HepG2 (cell line): Measurements from ENCODE around the gene CEP43. TPM values are rescaled to one million over a fixed set of nuclear protein-coding genes. Genes with fewer than 3 reads are reported as not detected.
A peak's percentile ranks its signal among the peaks of the same experiment; 100 is the strongest.

ENCODE experiments used
- ASH2L ChIP-seq: fragments of 300-600, 200-600 bp; sonication (generic); IDR thresholded peaks from 2 replicates; pipeline ENCODE4 v1.7.0; 2017; ENCODE audit warnings: low read depth, mild to moderate bottlenecking, moderate library complexity, mixed read lengths, low read length; ENCODE audit not compliant: insufficient read length
- ATAD3A ChIP-seq: sonication (generic); formaldehyde crosslinking; IDR thresholded peaks from 2 replicates; pipeline ENCODE4 v1.4.0; 2020; ENCODE audit warnings: missing genetic modification reagents
- BRD4 ChIP-seq: sonication (generic); formaldehyde crosslinking; IDR thresholded peaks from 2 replicates; pipeline ENCODE4 v1.4.0; 2020; ENCODE audit warnings: missing genetic modification reagents
- DRAP1 ChIP-seq: IDR thresholded peaks from 2 replicates; pipeline ENCODE4 v1.6.1; 2016; ENCODE audit warnings: missing genetic modification reagents, missing compliant biosample characterization
- KLF16 ChIP-seq, 2 experiments: sonication (generic) in 1 of 2; formaldehyde crosslinking in 1 of 2; IDR thresholded peaks; 2 replicates each; pipeline versions ENCODE4 v1.6.1 to v1.8.0; 2016 to 2023; ENCODE audit warnings: missing genetic modification reagents in 2 of 2, missing compliant biosample characterization in 1 of 2
- NFKBIZ ChIP-seq: IDR thresholded peaks from 2 replicates; pipeline ENCODE4 v1.6.1; 2018; ENCODE audit warnings: missing genetic modification reagents, missing compliant biosample characterization
- RARA ChIP-seq: IDR thresholded peaks from 2 replicates; pipeline ENCODE4 v1.6.1; 2016; ENCODE audit warnings: missing genetic modification reagents, missing compliant biosample characterization
- STAG1 ChIP-seq: sonication (generic); formaldehyde crosslinking; IDR thresholded peaks from 2 replicates; pipeline ENCODE4 v1.4.0; 2020; ENCODE audit warnings: missing genetic modification reagents
- TEAD3 ChIP-seq: optimal IDR thresholded peaks from 2 replicates; pipeline ENCODE3; 2016; ENCODE audit warnings: borderline replicate concordance
- THAP11 ChIP-seq: IDR thresholded peaks from 2 replicates; pipeline ENCODE4 v1.6.1; 2016; ENCODE audit warnings: missing biosample characterization, missing genetic modification reagents
- TSC22D2 ChIP-seq: sonication (generic); formaldehyde crosslinking; IDR thresholded peaks from 2 replicates; pipeline ENCODE4 v1.5.1; 2020; ENCODE audit warnings: missing genetic modification reagents, mild to moderate bottlenecking, borderline replicate concordance
- YEATS4 ChIP-seq: sonication (generic); formaldehyde crosslinking; IDR thresholded peaks from 2 replicates; pipeline ENCODE4 v1.4.0; 2020; ENCODE audit warnings: missing genetic modification reagents, borderline replicate concordance
- YY1 ChIP-seq: IDR thresholded peaks from 2 replicates; pipeline ENCODE4 v1.6.1; 2011; ENCODE audit warnings: low read length, low read depth, moderate library complexity, mild to moderate bottlenecking; ENCODE audit not compliant: insufficient read depth, insufficient replicate concordance
- ZBTB37 ChIP-seq: sonication (generic); formaldehyde crosslinking; IDR thresholded peaks from 2 replicates; pipeline ENCODE4 v1.4.0; 2020; ENCODE audit warnings: mild to moderate bottlenecking, missing genetic modification reagents
- ZFP1 ChIP-seq: IDR thresholded peaks from 2 replicates; pipeline ENCODE4 v1.6.1; 2016
- ZFYVE20 ChIP-seq: sonication (generic); formaldehyde crosslinking; IDR thresholded peaks from 2 replicates; pipeline ENCODE4 v1.8.0; 2023; ENCODE audit warnings: low read depth, mild to moderate bottlenecking, moderate library complexity, missing genetic modification reagents, borderline replicate concordance
- ZNF121 ChIP-seq: sonication (generic); formaldehyde crosslinking; IDR thresholded peaks from 2 replicates; pipeline ENCODE4 v1.5.0; 2020; ENCODE audit warnings: mild to moderate bottlenecking, missing genetic modification reagents
- ZNF329 ChIP-seq: sonication (generic); formaldehyde crosslinking; IDR thresholded peaks from 2 replicates; pipeline ENCODE4 v1.9.0; 2021; ENCODE audit warnings: low read depth, mild to moderate bottlenecking, missing genetic modification reagents
- ZNF503 ChIP-seq: sonication (generic); formaldehyde crosslinking; IDR thresholded peaks from 2 replicates; pipeline ENCODE4 v1.4.0; 2020; ENCODE audit warnings: missing genetic modification reagents
- ZNF510 ChIP-seq: sonication (generic); formaldehyde crosslinking; IDR thresholded peaks from 2 replicates; pipeline ENCODE4 v1.4.0; 2020; ENCODE audit warnings: low read depth, mild to moderate bottlenecking, missing genetic modification reagents
- ZNF589 ChIP-seq: sonication (generic); formaldehyde crosslinking; conservative IDR thresholded peaks from 2 replicates; pipeline ENCODE4 v1.8.0; 2022; ENCODE audit warnings: mild to moderate bottlenecking, moderate library complexity, missing genetic modification reagents
- ZNF629 ChIP-seq: sonication (generic); formaldehyde crosslinking; conservative IDR thresholded peaks from 2 replicates; pipeline ENCODE4 v1.5.0; 2020; ENCODE audit warnings: missing genetic modification reagents
- ZNF784 ChIP-seq: sonication (generic); formaldehyde crosslinking; IDR thresholded peaks from 2 replicates; pipeline ENCODE4 v1.5.1; 2020; ENCODE audit warnings: missing genetic modification reagents, mild to moderate bottlenecking, borderline replicate concordance
- ZNF792 ChIP-seq: IDR thresholded peaks from 2 replicates; pipeline ENCODE4 v1.6.1; 2016
- ZSCAN5A ChIP-seq: sonication (generic); formaldehyde crosslinking; IDR thresholded peaks from 2 replicates; pipeline ENCODE4 v1.8.0; 2022; ENCODE audit warnings: mild to moderate bottlenecking, missing genetic modification reagents, borderline replicate concordance
- polyA plus RNA-seq, 8 experiments: library from polyadenylated mRNA; depleted of rRNA in 3 of 8; stranded (reverse) in 7 of 8; unstranded in 1 of 8; fragments of >200 nt; fragmentation: Illumina TruSeq in 4 of 8; extraction: Trizol in 4 of 8; gene quantifications; 2 replicates each; pipeline versions ENCODE4 v1.2.1 to v1.2.3, GENCODE V29; 2011 to 2016; ENCODE audit warnings: low read depth in 4 of 8, missing spikeins in 1 of 8, mixed read lengths in 1 of 8; ENCODE audit not compliant: insufficient read depth in 1 of 8
- total RNA-seq, 5 experiments: library from RNA; depleted of rRNA; stranded (reverse); fragments of >200 nt; fragmentation: Illumina TruSeq; extraction: Trizol; gene quantifications; 2 replicates each; pipeline ENCODE4 v1.2.3, GENCODE V29; 2016; ENCODE audit warnings: low read depth in 1 of 5

CEP43 gene
- total and polyA plus RNA-seq, 2 of the 13 experiments (the other 11 are each of a cell fraction or from before 2014, with no cell fraction given) = 29.3 to 73.9 TPM

- peak; percentile 98 for TF ChIP-seq ASH2L
- TF ChIP-seq ZNF589 (CRISPR knock-in tag) = no peak; the same call in none of the 2 replicates
- TF ChIP-seq THAP11 (CRISPR knock-in tag) = peak; percentile 87
- TF ChIP-seq ZNF329 = peak; percentile 83
- peak; percentile 4; the same call in 1 of the 2 replicates for TF ChIP-seq ZNF792 (CRISPR knock-in tag)
- TF ChIP-seq STAG1 (CRISPR knock-in tag) = no peak
- peak in 1 of 2 experiments; percentile 85; a peak in 2 of 4 replicates for TF ChIP-seq KLF16 (CRISPR knock-in tag; IDR thresholded peaks at IDR 0.05)
- TF ChIP-seq BRD4 = peak; percentile 82; the same call in 1 of the 2 replicates
- TF ChIP-seq ZFP1 (CRISPR knock-in tag) = 0 out of 2 replicates have a peak, but pooled peaks have one; percentile 3
- peak; percentile 82 for TF ChIP-seq ZNF784 (CRISPR knock-in tag)
- TF ChIP-seq ZNF121 (CRISPR knock-in tag) = no peak
- TF ChIP-seq NFKBIZ = no peak; the same call in 1 of the 2 replicates
- TF ChIP-seq TEAD3 = peak; percentile 8
- peak; percentile 99 for TF ChIP-seq YY1
- TF ChIP-seq ZNF503 (CRISPR knock-in tag) = peak; percentile 52
- no peak for TF ChIP-seq ZNF510
- no peak for TF ChIP-seq ZBTB37 (CRISPR knock-in tag)
- peak; percentile 74 for TF ChIP-seq DRAP1 (CRISPR knock-in tag)
- no peak for TF ChIP-seq RARA (CRISPR knock-in tag)
- no peak for TF ChIP-seq ATAD3A
- peak; percentile 89 for TF ChIP-seq ZSCAN5A
- peak; percentile 76 for TF ChIP-seq YEATS4
- TF ChIP-seq ZNF629 (CRISPR knock-in tag) = 0 out of 2 replicates have a peak, but pooled peaks have one; percentile 5
- TF ChIP-seq TSC22D2 (CRISPR knock-in tag) = no peak
- peak; percentile 93 for TF ChIP-seq ZFYVE20 (CRISPR knock-in tag)
Measured at GRCh38 chr6:166999145-166999883, at the start of gene CEP43 (continued).
